NCI-H2196 treated with DMSO at 0.1 percent for 48 hours (cell line): ENCODE measurements around the gene ST6GALNAC1.

Experiments
- DNase-seq: peaks from one replicate; lab custom pipeline; 2025; ENCODE audit not compliant: unreplicated experiment; lab: John Stamatoyannopoulos, UW

Gene ST6GALNAC1

GRCh38 chr17:76643553-76644148 is at the start of gene ST6GALNAC1:
Gene ST6GALNAC1 (minus strand): TSS chr17:76643757. CDS start chr17:76643638, 119 bp downstream.
- peak; percentile 17 for DNase-seq

DNA sequence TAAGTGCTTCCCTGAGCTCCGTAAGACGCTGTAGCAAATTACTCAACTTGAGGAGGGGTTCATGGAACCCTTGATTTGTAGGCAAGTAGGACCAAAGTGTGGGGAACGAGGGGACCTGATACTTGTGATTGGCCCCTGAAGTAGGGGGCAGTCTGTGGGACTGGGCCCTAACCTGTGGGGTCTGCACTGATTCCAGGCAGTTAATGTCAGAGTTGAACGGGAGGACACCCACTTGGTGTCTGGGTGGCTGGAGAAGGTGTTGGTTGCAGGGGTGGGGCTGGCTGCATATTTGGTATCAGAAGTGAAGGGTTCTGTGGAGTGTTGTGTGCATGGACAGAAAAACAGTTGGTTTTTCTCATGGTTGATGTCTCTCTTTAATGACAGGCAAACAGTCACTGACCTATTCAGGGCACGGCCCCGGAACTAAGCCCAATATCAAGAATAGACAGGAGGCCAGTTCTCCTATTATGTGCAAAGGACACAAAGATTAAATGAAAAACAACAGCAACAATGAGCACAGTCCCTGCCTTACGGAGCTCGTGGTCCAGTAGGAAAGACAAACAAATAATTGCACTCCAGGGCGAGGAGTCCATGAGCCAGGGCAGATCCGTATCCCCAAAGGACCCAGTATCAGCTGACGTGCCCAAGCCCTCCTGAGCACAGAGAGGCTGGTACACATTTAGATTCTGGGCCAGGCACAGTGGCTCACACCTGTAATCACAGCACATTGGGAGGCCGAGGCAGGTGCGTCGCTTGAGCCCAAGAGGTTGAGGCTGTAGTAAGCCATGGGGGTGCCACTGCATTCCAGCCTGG is 48.0 kb upstream of the ST6GALNAC1 start:
- no peak for DNase-seq

GRCh38 chr17:76690596-76691280 is 47.2 kb upstream of the ST6GALNAC1 start:
- no peak for DNase-seq

DNA sequence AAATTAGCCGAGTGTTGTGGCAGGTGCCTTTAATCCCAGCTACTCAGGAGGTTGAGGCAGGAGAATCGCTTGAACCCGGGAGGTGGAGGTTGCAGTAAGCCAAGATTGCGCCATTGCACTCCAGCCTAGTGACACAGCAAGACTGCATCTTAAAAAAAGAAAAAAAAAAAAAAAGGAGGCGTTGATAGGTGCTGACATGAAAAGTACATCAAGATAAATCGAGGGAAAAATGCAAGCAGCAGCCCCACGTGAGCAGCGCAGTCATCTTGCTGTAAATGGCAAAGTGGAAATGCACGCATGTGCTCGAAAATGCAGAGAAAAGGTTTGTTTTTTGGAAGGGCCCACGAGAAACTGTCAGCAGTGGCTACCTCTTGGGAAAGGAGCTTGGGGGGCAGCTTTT is 46.3 kb upstream of the ST6GALNAC1 start:
- DNase-seq, result no peak

DNA sequence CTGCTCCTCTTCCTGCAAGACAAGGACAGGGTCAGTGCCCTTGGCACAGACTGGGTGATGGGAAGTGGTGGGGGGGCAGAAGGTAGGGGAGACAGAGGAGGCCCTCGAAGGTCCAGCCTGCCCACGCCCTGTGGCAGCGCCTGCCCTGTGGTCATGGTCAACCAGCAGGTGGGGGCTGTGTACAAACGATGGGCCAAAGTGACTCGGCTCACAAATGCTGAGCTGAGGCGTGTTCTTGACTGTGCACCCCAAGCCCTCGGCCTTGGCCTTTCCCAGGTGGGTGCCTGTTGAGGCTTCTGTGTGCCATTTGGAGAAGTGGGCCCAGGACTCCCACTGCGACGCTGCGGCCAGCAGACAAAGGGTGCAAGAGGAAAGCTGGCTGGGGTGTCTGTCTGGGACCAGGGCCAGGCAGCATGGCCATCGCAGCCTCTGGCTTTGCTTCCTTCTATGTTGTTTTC is 44.6 kb upstream of the ST6GALNAC1 start:
- DNase-seq, result no peak

GRCh38 chr17:76687298-76688164 is 44.0 kb upstream of the ST6GALNAC1 start:
- DNase-seq, result no peak

GRCh38 chr17:76686538-76687297 is 43.2 kb upstream of the ST6GALNAC1 start:
- no peak for DNase-seq

GRCh38 chr17:76685846-76686245 is 42.3 kb upstream of the ST6GALNAC1 start:
- no peak for DNase-seq

DNA sequence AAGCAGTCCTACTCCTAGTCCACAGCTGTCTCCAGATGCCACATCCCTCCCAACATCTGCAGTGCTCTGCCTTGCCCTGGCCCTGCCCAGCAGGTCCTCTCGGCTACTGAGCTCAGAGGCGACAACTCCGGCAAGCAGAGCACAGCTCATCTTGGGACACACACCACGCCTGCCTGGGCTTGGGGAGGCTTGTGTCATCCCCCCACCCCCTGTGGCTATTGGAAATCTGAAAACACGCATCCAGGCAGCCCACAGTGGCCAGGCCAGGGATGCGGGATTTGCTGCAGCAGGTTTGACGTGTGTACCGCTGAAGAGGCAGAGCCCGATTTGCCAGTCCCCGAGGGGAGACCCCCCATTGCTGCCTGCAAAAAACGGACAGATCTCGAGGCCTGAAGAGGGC is 41.8 kb upstream of the ST6GALNAC1 start:
- DNase-seq, result no peak

GRCh38 chr17:76684756-76685155 is 41.2 kb upstream of the ST6GALNAC1 start:
- no peak for DNase-seq

DNA sequence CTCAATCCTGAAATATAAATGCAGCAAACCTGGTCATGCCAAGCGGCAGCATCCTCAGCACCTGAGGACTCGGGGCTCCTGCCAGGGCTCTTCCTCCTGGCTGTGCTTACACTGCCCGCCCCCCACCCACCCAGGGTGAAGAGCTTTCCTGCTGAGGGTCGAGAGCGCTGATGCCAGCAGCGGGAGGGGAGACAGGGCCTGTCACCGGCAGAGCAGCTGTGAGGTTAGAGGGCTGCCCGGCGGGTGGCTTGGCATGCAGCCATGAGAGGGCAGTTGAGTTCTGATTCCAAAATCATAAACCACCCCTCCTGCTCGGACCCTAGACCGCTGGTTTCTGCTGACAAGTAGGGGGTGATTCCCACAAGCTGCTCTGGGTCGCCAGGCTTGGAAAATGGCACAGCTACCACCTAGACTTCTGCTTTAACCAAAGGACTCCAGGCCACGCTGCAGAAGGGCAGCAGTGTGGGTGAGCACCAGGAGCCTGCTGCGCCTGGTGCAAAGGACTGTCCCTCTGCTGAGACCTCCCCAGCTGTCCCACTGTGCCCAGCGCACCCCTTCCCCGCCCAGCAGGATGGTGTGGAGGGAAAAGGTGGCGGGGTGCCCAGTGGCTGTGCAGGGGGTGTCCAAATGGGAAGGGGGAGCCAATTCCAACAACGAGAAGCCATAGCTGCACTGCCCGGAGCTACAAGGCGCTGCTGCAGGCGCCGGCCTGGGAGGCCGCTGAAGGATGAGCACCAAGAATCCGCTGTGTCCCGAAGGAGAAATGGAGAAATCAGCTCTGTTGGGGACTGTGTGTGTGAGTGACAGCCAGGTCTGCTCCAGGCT is 40.6 kb upstream of the ST6GALNAC1 start:
- no peak for DNase-seq

DNA sequence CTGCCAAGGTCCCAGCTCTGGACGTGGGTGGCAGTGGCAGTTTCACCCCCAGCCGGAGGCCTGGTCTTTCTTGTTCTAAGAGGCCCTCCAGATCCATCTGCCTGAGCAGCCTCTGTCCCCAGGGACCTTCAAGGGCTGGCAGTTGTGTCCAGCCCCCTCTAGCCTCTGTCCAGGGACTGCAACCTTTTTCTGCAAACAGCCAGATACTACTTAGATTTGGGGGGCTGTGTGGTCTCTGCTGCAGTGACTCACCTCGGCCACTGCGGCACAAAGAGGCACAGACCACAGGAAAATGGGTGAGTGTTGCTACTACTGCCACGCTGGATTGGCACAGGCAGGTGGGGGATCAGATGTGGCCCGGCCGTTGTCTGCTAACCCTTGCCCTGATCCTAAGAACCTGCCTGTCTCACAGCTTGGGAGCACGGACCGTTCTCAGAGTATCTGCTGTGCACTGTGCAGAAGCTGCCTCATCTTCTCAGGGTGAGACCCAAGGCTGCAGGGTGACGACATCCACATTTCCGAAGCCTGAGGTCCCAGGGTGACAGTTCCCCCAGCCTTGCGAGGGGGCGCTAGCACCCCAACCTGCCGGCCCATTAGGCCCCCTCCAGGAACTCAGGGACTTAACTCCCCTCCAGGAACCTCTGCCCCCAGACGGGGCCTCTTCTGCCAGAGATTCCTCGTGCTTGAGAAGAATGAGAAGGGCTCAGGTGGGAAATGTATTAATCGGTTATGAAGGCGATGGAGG is 39.6 kb upstream of the ST6GALNAC1 start:
- no peak for DNase-seq

DNA sequence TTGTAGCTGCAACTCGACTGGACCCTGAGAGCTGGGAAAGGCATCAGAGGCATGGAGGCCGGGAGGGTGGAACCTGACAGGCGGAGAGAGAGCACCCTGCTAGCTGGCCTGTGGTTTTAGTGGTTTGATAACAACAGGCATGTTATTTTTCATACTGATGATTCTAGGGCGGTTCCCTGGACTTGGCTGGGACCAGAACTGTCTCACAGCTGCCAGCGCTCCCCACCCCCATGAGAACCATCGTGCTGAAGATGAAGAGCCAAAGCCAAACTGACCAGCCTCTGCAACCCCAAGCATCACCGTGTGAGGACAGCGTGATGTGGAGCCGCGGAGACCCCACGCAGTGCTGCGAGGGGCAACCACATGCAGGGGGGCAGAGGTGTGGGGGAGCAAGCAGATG is 38.7 kb upstream of the ST6GALNAC1 start:
- DNase-seq, result no peak

DNA sequence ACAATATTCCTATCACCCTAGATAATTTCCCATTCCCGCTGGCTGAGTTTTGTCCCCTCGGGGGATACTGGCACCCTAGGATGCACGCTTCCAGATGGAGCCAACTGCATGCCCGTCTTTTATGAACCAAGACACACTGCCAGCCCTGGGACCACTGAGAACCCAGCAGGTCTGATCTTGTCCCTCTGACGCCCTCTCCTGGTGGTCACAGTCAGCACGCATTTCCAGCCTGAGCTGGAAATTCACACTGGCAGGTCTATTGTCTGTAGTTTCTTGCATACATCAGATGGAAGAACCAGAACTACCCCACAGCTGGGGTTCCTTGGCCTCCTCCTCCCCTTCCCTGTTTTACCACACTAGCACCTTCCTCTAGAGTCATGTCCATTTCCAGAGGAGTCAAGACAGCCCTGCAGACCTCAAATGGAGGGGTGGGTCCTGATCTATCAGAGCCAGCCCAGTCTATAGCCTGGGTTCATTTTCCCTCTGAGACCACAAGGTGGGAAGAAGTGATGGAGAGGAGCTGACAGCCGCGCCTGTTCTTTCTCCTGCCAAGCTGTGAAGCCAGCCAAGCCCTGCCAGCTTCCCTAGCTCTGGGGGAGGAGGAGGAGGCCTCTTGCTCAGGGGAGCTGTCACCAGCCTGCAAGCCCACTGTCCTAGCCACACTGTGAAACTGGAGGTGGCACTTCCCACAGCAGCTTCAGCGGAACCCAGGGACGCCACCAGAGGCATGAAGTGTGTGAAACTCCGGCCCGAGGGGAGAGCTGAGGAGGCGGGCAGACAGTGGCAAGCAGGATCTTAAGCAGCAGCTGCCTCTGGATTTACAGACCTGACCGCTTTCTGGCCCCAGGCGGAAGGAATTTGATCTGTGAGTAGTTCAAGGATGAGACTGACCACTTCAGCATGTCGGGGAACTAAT is 37.9 kb upstream of the ST6GALNAC1 start:
- DNase-seq, result peak; percentile 47

DNA sequence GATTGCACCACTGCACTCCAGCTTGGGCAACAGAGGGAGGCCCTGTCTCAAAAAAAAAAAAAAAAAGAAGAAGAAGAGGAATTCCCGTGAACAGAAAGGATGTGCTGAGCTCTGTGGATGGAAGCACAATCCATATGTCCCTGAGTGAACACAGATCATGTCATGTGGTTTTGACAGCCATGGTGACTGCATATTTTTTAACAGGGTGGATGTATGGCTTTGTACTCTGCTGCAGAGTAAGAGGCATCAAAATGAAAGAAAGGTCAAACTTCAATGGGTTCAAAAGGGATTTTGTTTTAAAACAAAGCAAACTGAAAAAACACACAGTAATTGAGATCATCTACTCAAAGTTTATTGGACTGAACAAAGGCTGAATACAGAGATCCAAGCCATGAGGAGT is 35.7 kb upstream of the ST6GALNAC1 start:
- no peak for DNase-seq

GRCh38 chr17:76678330-76678729 is 34.8 kb upstream of the ST6GALNAC1 start:
- DNase-seq, result no peak

DNA sequence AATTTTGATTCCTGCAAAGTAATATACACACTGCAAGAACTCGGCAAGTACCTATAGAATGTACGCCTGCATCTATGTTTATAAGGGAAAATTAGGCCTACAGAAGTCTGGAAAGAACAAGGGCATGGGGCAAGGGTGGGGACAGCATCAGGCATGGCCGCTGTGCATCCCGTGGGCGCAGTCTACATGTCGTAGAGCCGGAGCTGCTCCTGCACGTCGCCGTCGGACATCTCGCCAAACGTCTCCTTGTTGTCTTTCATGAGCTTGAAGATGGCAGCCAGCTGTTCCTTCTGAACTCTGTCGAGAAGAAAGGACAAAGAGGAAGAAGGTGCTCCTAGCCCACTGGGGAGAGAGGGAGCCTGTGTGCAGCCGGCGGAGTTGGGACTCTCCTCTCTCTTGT is 33.8 kb upstream of the ST6GALNAC1 start:
- no peak for DNase-seq

DNA sequence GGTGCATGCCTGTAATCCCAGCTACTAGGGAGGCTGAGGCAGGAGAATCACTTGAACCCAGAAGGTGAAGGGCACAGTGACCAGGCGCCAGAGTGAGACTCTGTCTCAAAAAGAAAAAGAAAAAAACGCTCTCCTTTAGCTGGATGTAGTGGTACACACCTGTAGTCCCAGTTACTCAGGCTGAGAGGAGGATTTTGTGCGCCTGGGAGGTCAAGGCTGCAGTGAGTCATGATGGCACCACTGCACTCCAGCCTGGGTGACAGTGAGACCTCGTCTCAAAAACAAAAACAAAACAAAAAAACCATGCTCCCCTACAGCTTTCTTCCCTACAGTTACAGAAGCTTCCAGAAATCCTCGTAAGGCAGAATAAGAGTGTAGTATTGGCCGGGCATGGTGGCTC is 33.1 kb upstream of the ST6GALNAC1 start:
- no peak for DNase-seq
